GM10266 (cell line): ENCODE data around the gene SLC1A2.

Experiments
- DNase-seq: peaks from one replicate; pipeline ENCODE4 v3.0.0; 2012; ENCODE audit errors: extremely low spot score
- TF ChIP-seq, protein P1 (sequence below): IDR thresholded peaks from 2 replicates; pipeline ENCODE4 v1.5.1; 2012; ENCODE audit warnings: mild to moderate bottlenecking, low read depth; ENCODE audit not compliant: control insufficient read depth, insufficient read depth; ENCODE audit errors: missing control alignments

The SLC1A2 gene

DNA sequence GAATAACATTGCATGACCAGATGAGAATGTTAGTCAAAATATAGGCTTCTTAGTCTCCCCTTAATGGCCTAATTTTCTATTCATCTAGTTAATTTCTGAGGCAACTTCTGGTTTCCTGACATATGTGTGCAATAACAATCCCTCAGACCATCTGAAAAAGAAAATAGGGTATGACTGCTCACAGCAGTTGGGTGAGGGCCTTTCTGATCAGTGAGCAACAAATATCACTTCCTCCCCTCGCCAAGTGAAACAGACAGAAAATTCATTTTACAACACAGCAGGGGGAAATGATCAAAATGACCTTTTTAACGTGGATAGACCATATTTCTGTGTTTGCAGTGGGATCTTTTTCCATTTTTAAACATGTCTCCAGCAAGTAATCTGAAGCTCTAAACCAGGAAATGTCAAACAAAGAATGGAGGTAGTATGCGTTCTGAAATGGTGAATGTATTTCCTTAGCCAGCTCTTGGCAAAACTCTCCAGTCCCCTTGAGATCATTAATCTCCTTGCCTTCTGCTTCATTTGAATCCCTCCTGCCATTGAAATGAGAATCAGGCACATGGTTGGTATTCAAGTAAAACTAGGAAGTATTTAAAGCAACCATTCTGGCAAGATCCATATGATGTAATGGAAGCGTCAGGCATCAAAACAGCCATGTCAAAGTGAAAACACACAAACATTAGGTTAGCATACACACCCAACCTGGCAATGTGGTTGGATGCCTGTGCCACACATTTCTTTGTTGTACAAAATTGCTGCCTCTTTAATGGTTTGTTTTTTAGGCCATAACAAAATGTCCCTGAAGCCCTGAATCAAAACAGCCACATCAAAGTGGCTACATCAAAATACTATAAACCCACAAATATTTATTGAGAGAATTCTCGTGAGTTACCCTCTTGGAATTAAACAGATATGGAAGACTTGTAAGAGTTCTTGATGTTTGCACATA is 100.1 kb downstream of the SLC1A2 start:
- TF ChIP-seq, protein P1, sequence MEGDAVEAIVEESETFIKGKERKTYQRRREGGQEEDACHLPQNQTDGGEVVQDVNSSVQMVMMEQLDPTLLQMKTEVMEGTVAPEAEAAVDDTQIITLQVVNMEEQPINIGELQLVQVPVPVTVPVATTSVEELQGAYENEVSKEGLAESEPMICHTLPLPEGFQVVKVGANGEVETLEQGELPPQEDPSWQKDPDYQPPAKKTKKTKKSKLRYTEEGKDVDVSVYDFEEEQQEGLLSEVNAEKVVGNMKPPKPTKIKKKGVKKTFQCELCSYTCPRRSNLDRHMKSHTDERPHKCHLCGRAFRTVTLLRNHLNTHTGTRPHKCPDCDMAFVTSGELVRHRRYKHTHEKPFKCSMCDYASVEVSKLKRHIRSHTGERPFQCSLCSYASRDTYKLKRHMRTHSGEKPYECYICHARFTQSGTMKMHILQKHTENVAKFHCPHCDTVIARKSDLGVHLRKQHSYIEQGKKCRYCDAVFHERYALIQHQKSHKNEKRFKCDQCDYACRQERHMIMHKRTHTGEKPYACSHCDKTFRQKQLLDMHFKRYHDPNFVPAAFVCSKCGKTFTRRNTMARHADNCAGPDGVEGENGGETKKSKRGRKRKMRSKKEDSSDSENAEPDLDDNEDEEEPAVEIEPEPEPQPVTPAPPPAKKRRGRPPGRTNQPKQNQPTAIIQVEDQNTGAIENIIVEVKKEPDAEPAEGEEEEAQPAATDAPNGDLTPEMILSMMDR, result no peak
- no peak for DNase-seq

DNA sequence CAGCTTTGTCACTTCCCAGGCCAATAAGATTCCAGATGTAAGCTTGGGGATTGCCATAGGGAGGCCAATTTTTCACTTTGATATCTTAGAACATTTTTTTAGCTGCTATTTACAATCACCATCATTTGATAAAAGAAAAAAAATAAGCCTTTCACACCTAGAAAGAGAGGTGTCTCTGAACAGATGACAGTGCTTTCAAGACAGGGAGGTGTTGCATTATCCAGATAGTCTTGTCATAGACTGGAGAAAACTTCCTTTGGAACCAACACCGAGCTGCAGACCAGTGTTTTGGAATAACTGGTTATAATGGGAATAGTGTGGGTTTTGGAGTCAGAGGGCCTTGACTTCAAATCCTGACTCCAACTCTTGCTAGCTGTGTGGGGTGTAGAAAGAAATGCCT is 101.0 kb downstream of the SLC1A2 start:
- no peak for DNase-seq
- TF ChIP-seq, protein P1, result no peak

DNA sequence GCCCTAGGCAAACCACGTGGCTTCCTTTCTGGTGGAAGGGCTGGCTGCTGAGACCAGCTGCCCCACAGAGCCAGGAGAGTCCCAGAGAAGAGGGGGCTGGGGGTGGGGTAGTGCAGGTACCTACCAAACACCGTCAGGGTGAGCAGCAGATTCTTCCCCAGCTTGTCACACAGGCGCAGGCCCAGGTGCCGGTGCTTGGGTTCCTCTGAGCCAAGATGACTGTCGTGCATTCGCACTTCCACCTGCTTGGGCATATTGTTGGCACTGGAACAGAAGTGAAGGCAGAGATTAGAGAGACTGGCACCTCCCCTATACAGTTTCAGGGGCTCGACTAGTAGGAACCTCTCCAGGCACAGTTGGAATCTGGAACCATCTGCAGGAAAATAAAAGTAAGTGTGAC is 102.1 kb downstream of the SLC1A2 start:
- TF ChIP-seq, protein P1, result no peak
- DNase-seq, result no peak

DNA sequence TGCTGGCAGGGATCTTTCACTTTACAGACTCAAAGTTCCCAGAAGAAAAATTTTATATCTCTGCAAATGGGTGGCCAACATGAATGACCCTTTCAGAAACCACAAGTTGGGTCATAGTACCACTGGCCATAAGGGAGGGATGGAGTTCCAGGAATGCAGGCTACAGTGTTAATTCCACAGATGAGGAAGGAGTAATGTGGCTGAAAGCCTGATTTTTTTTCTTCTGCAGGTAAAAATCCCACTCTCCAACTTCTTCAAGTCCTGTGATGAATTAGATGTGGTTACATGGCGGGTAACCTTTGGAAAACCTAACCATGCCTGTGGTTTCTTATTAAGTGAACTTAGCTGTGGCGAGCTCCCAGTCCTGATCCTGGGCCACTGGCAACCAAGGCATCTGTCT is 103.2 kb downstream of the SLC1A2 start:
- DNase-seq, result no peak
- TF ChIP-seq, protein P1, result no peak

DNA sequence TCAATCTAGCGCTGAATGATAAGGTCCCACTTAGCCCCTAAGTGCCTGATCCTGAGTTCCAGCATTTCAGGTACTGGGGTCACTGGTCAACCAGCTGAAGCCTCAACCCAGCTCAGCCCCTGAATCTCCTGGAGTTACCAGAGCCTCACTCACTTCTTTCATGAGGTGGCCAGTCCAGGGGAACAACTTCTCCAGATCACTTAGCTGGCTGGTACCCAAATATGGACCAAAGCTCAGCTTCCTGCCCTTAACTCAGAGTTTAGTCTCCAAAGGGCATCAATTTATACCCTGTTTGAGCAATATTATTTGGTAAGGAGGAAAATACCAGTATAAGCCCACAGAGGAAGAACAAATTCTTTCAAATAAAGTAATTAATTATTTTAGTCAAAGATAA is 105.6 kb downstream of the SLC1A2 start:
- TF ChIP-seq, protein P1, result no peak
- DNase-seq, result peak; percentile 12

DNA sequence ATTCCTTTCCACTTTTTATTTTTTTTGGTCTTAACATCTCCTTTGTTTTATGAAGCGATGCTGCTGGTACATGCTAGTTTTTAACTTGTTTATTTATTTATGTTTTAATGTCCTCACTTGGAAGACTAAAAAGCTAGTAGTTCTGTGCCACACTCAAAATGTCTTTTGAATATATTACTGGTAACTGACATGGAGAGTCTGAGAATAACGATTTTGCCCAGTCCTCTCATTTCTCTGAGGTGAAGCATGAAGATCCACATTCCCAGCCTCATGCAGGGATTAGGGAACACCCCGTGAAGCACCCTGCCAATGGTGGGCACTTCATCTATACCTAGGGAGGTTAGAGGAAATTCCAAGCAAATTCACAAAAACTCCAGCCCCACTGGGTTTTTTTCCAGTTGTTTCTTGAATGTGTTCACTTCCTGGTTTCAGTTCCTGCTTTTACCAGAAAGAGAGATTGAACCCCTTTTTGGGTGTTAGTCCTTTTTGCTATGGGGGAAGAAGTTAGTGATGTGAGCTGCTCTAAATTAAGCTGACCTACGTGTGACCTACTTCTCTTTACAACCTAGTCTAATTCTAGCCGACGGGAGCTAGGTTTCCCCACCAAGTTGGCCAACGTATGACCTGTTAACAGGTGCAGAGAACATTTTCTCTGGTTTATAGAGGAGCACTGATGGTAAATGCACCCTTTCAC is 106.1 kb downstream of the SLC1A2 start:
- TF ChIP-seq, protein P1, result no peak
- peak; percentile 60 for DNase-seq

DNA sequence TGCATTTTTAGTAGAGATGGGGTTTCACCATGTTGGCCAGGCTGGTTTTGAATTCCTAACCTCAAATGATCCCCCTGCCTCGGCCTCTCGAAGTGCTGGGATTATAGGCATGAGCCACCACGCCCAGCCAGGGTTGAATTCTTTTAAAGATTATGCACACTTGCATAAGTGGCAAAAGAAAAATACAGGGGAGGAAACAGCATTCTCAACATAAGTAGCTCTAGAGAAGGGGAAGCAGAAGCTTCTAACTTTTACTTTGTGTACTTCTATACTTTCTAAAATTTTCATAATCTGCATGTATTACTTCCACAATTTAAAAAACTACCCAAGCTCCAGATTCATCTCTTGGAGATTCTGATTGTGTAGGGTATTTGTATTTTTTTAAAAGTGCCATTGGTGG is 108.0 kb downstream of the SLC1A2 start:
- no peak for DNase-seq
- TF ChIP-seq, protein P1, result no peak
